GM21619 (cell line): ENCODE measurements around the gene AIFM3.

Experiments used
- ATAC-seq: cut with Tn5 transposase; IDR thresholded peaks from one replicate; pipeline ENCODE4 v1.9.1; 2021; ENCODE audit not compliant: unreplicated experiment

The AIFM3 gene

GRCh38 chr22:21022955-21023614, 56.0 kb downstream of the AIFM3 start:
- no peak for ATAC-seq

DNA sequence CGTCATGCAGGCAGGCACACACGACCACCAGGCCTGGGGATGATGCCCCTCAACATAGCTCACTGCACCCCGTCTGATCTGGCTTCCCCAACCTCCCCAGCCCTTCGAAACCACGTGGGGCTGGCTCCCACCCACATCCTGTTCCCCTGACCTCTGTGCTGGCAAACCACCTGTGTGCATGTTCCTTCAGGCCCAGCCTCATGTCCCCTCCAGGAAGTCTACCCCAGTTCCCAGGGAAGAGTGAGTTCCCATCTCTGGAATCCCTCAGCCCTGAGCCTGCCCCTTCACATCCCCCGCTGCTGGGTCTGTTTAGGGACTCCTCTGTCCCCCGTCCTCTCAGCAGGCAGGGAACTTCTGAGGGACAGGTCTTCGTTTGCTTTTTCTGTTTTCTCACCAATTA, 58.2 kb downstream of the AIFM3 start:
- ATAC-seq = no peak

DNA sequence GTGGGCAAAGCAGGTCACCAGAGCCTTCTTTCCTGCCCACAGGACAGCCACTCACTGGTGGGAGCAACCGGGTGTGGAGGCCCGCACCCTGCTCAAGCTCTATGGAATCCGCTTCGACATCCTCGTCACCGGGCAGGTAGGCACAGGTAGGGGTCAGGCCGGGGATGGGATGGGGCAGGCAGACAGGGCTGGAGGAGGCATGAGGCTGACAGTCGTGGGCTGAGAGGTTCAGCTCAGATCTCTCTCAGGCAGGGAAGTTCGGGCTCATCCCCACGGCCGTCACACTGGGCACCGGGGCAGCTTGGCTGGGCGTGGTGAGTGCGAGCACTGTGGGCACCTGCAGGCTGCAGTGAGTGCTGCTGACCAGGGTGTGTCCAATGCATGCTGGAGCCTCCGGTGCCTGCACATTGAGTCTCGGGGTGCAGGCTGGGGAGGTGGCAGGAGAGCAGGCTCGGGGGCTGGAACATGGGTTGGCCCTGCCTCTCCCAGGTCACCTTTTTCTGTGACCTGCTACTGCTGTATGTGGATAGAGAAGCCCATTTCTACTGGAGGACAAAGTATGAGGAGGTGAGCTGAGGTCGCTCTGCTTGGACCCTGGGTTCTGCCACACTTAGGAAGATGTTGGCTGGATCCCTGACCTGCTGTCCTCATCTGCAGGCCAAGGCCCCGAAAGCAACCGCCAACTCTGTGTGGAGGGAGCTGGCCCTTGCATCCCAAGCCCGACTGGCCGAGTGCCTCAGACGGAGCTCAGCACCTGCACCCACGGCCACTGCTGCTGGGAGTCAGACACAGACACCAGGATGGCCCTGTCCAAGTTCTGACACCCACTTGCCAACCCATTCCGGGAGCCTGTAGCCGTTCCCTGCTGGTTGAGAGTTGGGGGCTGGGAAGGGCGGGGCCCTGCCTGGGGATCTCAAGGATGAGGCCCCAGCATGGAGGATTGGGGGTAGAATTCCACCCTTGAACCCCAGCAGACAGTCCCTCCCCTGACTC, 59.0 kb downstream of the AIFM3 start:
- no peak for ATAC-seq

DNA sequence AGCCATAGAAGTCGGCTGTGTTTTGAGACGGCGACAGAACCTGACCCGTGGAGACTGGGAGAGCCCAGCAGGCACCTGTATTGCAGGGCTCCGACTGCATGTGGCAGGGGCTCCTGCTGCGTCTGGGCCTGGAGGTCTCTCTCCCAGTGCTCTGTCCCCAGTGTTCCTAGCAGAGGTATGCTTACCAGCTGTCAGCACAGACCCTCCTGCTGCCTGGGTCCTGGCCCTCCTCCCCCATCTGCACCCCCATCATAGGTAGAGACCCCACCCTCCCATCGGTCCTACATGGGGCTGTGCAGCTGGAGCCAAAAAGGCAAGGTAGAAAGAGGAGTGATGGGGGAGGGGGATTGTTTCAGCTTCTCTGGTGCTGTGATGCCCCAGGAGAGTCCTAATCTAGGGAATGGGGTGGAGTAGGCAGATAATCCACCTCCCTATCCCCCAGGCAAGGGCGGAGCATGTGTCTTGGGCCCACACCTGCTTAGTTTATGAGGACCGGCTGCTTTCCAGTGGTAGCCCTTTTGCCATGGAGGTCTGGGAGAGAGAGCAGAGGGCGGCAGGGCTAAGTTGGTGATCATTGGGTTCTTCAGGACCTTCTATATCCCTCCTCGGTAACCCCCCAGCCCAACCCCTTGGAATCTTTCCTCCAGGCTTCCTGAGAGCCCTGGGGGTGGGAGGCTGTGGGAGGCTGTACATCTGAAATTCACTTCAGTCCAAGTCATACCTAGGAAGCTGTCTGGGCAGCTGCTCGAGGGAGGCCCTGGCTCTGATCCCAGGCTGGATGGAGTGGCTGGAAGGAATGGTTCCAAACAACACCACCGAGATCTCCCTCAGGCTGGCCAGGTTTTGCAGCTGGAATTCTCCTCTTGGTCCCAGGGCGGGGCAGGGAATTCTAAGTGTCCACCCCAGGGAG, 60.0 kb downstream of the AIFM3 start:
- ATAC-seq = no peak

DNA sequence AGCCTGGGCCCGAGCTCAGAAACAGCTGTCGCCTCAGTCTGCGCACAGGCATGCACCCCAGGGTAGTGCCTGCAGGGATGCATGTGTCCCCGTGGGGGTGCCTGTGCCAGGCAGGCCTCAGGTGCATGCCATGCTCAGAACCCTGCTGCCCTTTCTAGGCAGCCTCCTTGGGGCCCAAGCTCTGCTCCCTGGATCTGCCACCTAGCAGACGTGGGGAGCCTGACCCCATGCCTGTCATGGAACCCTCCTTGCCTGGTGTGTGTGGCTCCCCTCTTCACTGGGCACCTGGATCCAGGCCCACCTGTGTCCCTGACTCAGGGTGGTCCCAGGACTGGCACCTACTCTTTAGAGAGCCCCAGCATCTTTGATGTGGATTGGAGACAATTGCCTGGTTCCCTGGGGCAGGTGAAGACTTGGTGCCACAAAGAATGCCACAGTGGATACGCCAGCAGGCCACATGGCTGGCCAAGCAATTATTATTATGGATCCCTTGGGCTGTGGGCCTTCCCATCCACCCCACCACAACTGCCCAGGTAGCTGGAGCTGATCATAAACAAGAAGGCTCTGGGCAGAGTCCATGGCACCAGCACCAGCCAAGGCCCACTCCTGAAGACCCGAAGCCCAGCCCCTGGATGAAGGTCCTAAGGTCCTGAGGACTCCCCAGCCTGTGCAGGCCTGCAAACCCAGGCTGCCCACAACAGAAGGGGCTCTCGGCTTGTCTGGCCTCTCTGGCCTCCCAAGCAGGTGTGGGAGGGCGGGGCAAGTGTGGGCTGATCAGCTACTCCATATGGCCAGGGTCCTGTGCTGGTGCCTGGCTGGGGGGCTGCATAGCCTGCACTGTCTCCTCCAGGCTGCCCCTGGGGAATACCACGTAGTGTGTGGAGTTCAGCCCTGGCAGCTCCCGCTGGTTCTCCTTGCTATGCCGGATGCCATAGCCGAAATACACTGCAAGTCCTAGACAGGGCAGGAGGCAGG, 61.5 kb downstream of the AIFM3 start:
- ATAC-seq = no peak

GRCh38 chr22:21029486-21030025, 62.5 kb downstream of the AIFM3 start:
- ATAC-seq = no peak

- no peak for ATAC-seq
Measured at GRCh38 chr22:21030032-21030431, 63.0 kb downstream of the AIFM3 start.
